ENCODE results near the gene VAX1. TPM values are rescaled to one million over a fixed set of nuclear protein-coding genes. Genes with fewer than 3 reads are reported as not detected.
A peak's percentile ranks its signal among the peaks of the same experiment; 100 is the strongest.

Gene VAX1
- total RNA-seq, 1 donor from 2014 or later: 0.58 TPM

GRCh38 chr10:117168729-117169128 is 30.7 kb upstream of the VAX1 start:
- no peak for DNase-seq (ENCODE audit: extremely low spot score, unreplicated experiment)
- H3K4me3 Mint-ChIP-seq: no peak overlapping the region

GRCh38 chr10:117167789-117168674 is 30.0 kb upstream of the VAX1 start:
- H3K27me3 Mint-ChIP-seq: peaks cover 97% of the 10 kb centered on the region
- peak overlapping the region; percentile 80 for H3K4me3 Mint-ChIP-seq
- H3K4me1 Mint-ChIP-seq (ENCODE audit: unreplicated experiment): peaks cover 8% of the 10 kb centered on the region
- H3K9me3 Mint-ChIP-seq: no peaks in the 10 kb centered on the region
- peak; percentile 99 for TF ChIP-seq CTCF (conservative IDR thresholded peaks at IDR 0.05)
- peak; percentile 85 for DNase-seq (ENCODE audit: extremely low spot score, unreplicated experiment)
- no peak overlapping the region for H3K27ac Mint-ChIP-seq
- H3K36me3 Mint-ChIP-seq: peaks cover 4% of the 10 kb centered on the region

More at GRCh38 chr10:117168729-117169128, 30.7 kb upstream of the VAX1 start:
- H3K36me3 Mint-ChIP-seq: peaks cover 4% of the 10 kb centered on the region
- TF ChIP-seq CTCF (conservative IDR thresholded peaks at IDR 0.05): no peak
- no peak overlapping the region for H3K27ac Mint-ChIP-seq
- H3K27me3 Mint-ChIP-seq: peaks cover 100% of the 10 kb centered on the region
- peaks cover 8% of the 10 kb centered on the region for H3K4me1 Mint-ChIP-seq (ENCODE audit: unreplicated experiment)
- H3K9me3 Mint-ChIP-seq: no peaks in the 10 kb centered on the region

GRCh38 chr10:117167346-117167788 is 29.3 kb upstream of the VAX1 start:
- DNase-seq (ENCODE audit: extremely low spot score, unreplicated experiment): no peak
- H3K9me3 Mint-ChIP-seq: no peaks in the 10 kb centered on the region
- no peak for TF ChIP-seq CTCF (conservative IDR thresholded peaks at IDR 0.05)
- peaks cover 4% of the 10 kb centered on the region for H3K36me3 Mint-ChIP-seq
- H3K4me3 Mint-ChIP-seq: peak overlapping the region; percentile 59
- peaks cover 96% of the 10 kb centered on the region for H3K27me3 Mint-ChIP-seq
- H3K27ac Mint-ChIP-seq: no peak overlapping the region
- H3K4me1 Mint-ChIP-seq (ENCODE audit: unreplicated experiment): peaks cover 12% of the 10 kb centered on the region

- Mint-ChIP-seq H3K27ac (no peak overlapping the region), H3K27me3 (peaks cover 96% of the 10 kb centered on the region), H3K4me1 (ENCODE audit: unreplicated experiment) (peaks cover 15% of the 10 kb centered on the region), H3K36me3 (peaks cover 4% of the 10 kb centered on the region), H3K9me3 (no peaks in the 10 kb centered on the region), H3K4me3 (peak overlapping the region; percentile 59)
- TF ChIP-seq CTCF (conservative IDR thresholded peaks at IDR 0.05): no peak
- DNase-seq (ENCODE audit: extremely low spot score, unreplicated experiment): no peak
Measured at GRCh38 chr10:117166418-117167345, 28.6 kb upstream of the VAX1 start.

- DNase-seq (ENCODE audit: extremely low spot score, unreplicated experiment): peak; percentile 79
- peak; percentile 78 for TF ChIP-seq CTCF (conservative IDR thresholded peaks at IDR 0.05)
- peaks cover 96% of the 10 kb centered on the region for H3K27me3 Mint-ChIP-seq
- H3K4me1 Mint-ChIP-seq (ENCODE audit: unreplicated experiment): peaks cover 15% of the 10 kb centered on the region
- H3K9me3 Mint-ChIP-seq: no peaks in the 10 kb centered on the region
- peak overlapping the region; percentile 44 for H3K4me3 Mint-ChIP-seq
- no peak overlapping the region for H3K27ac Mint-ChIP-seq
- H3K36me3 Mint-ChIP-seq: peaks cover 4% of the 10 kb centered on the region
Measured at GRCh38 chr10:117165538-117166417, 27.7 kb upstream of the VAX1 start.
